Umbilical cord (tissue), 2 donors: ENCODE data around the gene IMP4. TPM values are rescaled to one million over a fixed set of nuclear protein-coding genes. Genes with fewer than 3 reads are reported as not detected.

Experiments used
- DNase-seq: peaks from one replicate; pipeline ENCODE4 v3.0.0-alpha.2; 2015; ENCODE audit warnings: low spot score
- total RNA-seq: library from RNA; depleted of rRNA; stranded (reverse); fragments of >200 nt; gene quantifications from one replicate; pipeline ENCODE4 v1.2.3, GENCODE V29; 2014; ENCODE audit warnings: low replicate concordance; ENCODE audit not compliant: insufficient read depth

Gene IMP4
- total RNA-seq, 1 donor from 2014 or later, result 38.8 TPM

DNA sequence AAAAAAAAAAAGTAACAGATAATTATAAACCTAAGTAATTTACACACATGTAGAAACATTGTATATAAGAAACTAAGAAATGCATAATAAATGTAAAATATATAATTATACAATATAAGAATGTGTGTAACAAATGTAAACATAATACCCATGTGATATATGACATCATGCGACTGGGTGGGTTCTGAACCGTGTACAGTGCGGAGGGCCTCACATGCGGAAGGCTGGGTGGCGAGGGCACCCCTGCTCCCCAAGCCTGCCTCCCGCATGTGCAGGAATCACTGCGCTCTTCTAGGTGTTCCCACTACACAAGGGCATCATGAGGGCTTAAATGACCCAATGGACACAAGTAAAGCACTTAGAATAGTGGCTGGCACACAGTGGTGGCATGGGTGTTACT lies 15.2 kb downstream of the IMP4 start:
- DNase-seq, result no peak

- DNase-seq, result no peak
Measured at GRCh38 chr2:130358420-130359350, 16.0 kb downstream of the IMP4 start.

DNA sequence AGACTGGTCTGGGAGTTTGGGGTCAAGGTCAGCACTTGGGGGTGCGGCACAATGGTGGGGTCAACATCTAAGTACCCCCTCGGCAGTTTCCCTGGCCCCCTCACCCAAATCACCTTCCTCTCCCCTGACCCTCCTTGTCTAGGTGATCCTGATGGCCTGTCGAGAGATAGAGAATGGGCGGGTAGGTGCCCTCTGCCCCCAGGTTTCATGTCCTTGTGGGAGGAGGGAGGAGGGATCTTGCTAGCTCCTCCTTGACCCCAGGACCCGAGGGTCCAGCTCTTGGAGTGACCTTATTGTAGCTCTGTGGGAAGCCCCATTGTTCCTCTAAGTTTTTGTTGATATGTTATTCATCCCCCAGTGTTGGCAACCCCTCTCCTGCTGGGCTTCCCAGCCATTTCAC lies 16.8 kb downstream of the IMP4 start:
- DNase-seq, result no peak

- no peak for DNase-seq
Measured at GRCh38 chr2:130363479-130363878, 20.8 kb downstream of the IMP4 start.

GRCh38 chr2:130365075-130365474 lies 22.4 kb downstream of the IMP4 start:
- DNase-seq, result no peak

- DNase-seq, result no peak
Measured at GRCh38 chr2:130365963-130366362, 23.3 kb downstream of the IMP4 start.

DNA sequence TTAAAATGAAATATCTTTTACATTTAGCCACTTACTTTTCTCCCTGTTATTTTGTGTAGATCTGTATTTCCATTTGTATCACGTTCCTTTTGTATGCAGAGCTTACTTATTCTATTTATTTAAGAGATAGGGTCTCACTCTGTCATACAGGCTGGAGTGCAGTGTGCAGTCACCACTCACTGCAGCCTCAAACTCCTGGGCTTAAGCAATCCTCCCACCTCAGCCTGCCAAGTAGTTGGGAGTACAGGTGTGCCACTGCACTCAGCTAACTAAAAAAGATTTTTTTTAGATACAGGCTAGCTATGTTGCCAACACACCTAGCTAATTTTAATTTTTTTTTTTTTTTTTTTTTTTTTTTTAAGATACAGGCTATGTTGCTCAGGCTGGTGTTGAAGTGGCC lies 24.0 kb downstream of the IMP4 start:
- no peak for DNase-seq

DNA sequence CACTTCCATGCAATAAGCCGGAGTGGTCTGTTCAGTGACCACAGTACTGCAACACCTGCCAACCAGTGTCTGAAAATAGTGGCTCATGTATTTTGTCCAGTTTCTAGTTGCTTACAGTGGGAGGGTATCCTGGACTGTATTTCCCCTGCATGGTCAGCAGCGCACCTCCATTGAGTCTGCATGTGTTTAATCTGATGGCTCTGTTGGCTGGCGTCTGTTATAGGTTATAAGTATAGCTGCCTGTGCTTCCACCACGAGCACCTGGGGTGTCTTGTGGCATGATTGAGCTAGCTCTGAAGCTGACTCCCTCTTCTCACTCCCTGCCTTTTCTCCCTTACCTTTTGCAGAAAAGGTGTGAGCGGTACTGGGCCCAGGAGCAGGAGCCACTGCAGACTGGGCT lies 26.1 kb downstream of the IMP4 start:
- no peak for DNase-seq

DNA sequence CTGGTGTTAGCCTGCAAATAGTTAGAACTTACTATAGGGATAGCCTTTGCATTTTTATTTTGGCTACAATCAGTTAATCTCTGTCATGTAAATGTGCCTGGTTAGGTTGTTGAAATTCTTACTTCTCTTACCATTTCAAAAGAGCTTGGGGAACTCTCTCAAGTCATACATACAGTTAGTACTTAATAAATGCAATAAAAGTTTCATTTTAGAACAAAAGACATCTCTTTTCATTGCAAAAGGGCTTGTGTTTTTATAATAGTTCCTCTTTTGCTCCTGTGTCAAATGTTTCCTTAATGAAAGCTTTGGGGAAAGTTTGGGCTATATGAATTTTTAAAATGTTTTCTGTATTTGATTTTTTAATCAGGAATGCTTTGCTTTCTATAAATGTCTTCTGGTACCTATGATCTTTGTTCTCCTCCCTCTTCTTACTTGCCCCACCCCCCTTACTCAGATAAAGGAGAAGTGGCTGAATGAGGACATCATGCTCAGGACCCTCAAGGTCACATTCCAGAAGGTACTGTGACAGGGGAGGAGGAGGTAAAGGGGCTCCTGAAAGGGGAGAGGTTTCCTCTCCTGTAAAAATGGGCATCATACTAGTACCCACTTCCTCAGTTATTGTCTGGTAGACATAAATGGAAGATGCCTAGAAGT lies 26.7 kb downstream of the IMP4 start:
- no peak for DNase-seq

DNA sequence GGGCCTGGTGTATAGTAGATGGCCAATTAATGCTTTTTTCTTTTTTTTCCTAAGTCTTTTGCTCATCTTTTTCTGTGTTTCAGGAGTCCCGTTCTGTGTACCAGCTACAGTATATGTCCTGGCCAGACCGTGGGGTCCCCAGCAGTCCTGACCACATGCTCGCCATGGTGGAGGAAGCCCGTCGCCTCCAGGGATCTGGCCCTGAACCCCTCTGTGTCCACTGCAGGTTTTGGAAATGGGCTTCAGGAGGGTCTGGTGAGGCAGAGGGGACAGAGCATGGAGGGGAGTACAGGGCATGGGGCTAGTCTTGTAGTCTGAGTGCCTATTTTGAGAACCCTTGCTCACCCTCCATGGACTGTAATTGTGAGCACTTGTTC lies 27.3 kb downstream of the IMP4 start:
- DNase-seq, result no peak

DNA sequence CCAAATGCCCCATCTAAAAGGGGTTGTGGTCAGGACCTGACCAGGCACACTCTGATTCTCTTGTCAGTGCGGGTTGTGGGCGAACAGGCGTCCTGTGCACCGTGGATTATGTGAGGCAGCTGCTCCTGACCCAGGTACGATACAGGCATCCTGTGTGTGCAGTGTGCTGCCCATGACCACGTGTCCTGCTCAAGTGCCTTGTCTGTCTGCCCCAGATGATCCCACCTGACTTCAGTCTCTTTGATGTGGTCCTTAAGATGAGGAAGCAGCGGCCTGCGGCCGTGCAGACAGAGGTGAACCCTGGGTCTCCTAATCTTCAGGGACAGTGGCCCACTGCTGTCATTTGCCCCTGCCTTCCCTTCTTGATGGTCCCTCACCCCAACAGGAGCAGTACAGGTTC lies 27.8 kb downstream of the IMP4 start:
- DNase-seq, result no peak

DNA sequence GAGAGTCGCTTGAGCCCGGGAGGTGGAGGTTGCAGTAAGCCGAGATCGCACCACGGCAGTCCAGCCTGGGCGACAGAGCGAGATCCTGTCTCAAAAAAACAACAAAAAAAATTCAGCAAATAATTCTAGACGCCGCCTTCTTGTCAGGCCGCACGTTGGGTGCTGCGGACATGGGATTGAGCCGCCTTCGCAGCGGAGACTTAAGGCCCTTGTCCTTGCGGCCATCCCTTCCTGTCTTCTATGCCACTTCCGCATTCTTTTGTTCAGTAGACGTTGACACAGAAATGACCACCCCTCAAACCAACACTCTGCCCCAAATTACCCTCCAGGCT lies 29.0 kb downstream of the IMP4 start:
- DNase-seq, result no peak

- peak; percentile 92 for DNase-seq
Measured at GRCh38 chr2:130372055-130372832, 29.5 kb downstream of the IMP4 start.

DNA sequence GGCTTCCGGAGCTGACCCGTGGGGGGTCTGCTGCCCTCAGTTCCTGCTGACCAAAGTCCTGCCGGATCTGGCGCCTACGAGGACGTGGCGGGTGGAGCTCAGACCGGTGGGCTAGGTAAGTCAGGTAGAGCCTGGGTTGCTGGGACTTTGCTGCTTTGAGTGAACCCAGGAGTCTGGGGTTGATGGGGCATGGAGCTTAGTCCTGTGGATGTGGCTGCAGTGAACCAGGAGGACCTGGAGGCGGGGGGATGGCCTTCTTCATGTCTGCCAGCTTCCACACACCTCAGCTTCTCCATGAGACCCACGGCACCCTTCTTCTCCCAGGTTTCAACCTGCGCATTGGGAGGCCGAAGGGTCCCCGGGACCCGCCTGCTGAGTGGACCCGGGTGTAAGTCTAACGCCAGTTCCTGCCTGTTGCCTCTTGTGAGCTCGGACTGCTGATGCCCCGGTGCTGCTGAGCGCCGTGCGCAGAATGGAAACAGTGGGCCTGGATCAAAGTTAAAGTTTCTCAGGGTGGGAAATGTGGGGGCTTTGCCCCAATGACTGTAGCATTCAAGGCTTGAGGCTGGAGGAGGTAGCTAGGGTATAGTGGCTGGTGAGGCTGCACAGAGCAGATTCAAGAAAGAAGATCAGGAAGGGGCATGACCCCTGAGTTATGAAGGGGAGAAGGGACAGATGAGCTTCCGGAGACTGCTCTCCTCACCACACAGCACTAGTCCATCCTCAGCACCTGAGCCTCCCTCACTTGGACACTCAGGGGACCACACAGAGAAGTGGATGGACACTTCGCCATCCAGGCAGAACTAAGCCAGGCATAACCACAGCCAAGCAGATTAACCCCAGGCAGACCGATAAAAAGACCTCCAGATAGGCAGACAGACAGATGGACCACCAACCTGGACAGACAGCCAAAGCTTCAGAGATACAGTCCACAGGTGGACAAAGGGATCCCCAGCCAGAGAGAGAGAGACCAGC lies 30.4 kb downstream of the IMP4 start:
- DNase-seq, result no peak

DNA sequence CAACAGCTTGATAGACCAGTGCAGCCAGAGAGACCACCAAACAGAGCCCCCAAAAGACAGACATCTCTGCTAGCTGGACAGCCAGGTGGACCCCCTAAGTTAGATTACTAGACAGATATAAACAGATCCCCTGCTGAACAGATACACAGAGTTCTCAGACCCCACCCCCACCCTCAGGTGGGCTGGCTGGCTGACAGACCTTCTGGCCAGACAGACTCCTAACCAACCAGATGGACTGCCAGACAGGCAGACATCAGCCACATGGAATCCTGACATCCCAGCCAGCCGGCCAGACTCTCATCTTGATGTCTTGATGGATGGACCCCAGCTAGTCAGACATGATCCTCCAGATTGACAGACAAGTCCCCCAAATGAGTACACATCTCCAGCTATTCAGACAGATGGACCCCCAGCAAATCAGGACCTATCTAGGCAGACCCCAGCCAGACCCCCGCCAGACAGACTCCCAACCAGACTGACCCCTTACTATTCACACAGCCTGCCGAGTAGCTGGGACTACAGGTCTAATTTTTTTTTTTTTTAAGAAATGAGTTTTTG lies 31.2 kb downstream of the IMP4 start:
- DNase-seq, result no peak

DNA sequence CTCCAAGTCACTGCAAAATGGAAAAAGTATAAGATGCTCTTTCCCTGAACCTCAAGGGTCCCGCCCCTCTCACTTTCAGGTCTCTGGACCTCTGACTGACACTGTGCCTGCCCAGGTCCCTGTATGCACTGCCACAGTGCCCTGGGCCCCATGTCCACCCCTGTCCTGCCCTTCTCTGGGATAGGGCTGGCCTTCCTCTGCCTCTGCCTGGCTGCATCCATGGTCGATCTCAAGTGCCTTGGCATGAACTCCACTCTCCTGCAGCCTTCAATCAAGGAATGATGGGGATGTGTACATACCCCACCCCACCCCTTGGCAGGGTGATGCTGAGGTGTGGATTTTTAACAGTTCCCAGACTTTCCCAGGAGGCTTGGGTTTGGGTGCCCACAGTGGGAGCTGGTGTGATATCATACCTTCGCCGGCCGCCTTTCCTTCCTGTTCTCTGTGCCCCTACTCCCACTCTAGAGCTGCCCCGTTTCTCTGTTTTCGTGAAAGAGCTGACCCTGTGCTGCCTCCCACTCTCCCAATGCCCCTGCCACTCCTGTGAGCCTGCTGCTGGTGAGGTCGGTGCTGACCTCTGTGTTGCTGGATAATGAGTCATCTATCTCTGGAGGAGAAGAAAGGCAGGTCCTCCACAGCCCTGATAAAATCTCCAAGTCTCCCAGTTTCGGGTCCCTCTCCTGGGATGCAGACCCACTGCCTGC lies 32.0 kb downstream of the IMP4 start:
- no peak for DNase-seq

DNA sequence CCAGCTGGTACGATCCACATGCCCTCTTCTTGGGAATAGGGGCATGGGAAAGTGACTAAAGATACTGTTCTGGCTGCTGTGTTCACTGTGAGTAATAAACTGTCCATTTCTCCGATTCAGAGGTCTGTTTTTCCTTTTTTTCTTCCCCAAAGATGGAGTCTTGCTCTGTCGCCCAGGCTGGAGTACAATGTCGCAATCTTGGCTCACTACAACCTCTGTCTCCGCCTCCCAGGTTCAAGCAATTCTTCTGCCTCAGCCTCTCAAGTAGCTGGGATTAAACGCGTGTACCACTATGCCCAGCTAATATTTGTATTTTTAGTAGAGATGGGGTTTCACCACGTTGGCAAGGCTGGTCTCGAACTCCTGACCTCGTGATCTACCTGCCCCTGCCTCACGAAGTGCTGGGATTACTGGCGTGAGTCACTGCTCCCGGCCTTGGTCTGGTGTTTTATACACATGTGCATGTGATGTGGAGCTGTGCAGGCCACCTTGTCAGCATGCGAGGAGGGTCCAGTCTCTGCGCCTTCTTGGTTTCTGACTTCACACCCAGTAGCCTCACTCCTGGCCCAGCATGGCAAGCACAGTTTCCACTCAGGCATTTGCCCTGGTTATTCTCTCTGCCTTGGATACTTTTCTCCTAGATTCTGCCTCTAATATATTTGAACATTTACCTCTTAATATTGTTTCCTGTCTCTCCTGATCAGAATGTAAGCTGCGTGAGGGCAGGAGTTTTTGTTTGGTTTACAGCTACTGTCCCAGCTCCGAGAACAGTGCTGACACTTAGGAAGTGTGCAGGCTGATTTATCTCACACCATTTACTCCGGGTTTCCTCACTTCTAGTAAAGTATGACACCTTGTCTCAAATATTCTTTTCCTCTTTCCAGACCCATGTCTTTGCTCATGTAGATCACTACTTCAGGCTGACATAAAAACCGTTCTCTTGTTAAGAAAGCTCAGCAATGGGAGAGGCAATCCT lies 32.9 kb downstream of the IMP4 start:
- DNase-seq, result no peak

- DNase-seq, result no peak
Measured at GRCh38 chr2:130376433-130377293, 34.0 kb downstream of the IMP4 start.
